HL-60 (cell line): ENCODE data around the gene ZFAND3.
A peak's percentile ranks its signal among the peaks of the same experiment; 100 is the strongest.

ENCODE experiments used
- CTCF ChIP-seq: IDR thresholded peaks from one replicate; pipeline ENCODE4 v1.5.1; 2011; ENCODE audit warnings: low read length, control low read depth, inconsistent platforms; ENCODE audit not compliant: insufficient read depth
- REST ChIP-seq: IDR thresholded peaks from 2 replicates; pipeline ENCODE4 v1.6.1; 2012; ENCODE audit warnings: low read depth; ENCODE audit not compliant: insufficient replicate concordance
- SPI1 ChIP-seq: IDR thresholded peaks from 2 replicates; pipeline ENCODE4 v1.6.1; 2012; ENCODE audit warnings: low read depth, mild to moderate bottlenecking, borderline replicate concordance

- no peak for TF ChIP-seq CTCF
- TF ChIP-seq SPI1, result peak; percentile 35; the same call in 1 of the 2 replicates
- no peak for TF ChIP-seq REST
These were observed 197.3 kb downstream of the ZFAND3 start for GRCh38 chr6:38016824-38017223.
